ENCODE data around the gene CCL18.
"Not testable (repeated sequence)": the region's sequence is repeated elsewhere in the genome, so short reads cannot be mapped to it uniquely, and the experiment has no call there.

DNA sequence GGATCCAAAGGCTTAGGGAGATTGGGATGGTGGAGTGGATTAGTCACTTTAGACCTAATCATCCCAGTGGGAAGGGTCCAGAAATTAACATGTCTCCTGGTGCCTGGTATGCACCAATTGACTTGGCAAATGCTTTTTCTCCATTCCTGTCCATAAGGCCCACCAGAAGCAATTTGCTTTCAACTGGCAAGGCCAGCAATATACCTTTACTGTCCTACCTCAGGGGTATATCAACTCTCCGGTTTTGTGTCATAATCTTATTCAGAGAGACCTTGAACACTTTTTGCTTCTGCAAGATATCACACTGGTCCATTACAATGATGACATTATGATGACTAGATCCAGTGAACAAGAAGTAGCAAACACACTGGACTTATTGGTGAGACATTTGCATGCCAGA is 49.1 kb downstream of the CCL18 start:
- TF ChIP-seq, protein P1, sequence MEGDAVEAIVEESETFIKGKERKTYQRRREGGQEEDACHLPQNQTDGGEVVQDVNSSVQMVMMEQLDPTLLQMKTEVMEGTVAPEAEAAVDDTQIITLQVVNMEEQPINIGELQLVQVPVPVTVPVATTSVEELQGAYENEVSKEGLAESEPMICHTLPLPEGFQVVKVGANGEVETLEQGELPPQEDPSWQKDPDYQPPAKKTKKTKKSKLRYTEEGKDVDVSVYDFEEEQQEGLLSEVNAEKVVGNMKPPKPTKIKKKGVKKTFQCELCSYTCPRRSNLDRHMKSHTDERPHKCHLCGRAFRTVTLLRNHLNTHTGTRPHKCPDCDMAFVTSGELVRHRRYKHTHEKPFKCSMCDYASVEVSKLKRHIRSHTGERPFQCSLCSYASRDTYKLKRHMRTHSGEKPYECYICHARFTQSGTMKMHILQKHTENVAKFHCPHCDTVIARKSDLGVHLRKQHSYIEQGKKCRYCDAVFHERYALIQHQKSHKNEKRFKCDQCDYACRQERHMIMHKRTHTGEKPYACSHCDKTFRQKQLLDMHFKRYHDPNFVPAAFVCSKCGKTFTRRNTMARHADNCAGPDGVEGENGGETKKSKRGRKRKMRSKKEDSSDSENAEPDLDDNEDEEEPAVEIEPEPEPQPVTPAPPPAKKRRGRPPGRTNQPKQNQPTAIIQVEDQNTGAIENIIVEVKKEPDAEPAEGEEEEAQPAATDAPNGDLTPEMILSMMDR (IDR thresholded peaks at IDR 0.05), result not testable (repeated sequence)
- not testable (repeated sequence) for TF ChIP-seq POLR2A (IDR thresholded peaks at IDR 0.05)
